A549 treated with dexamethasone at 1 μM for 4 hours (cell line): ENCODE data around the gene AGR2. TPM values are rescaled to one million over a fixed set of nuclear protein-coding genes. Genes with fewer than 3 reads are reported as not detected.

Source experiments
- total RNA-seq: library from RNA; stranded (reverse); fragments of 200-300 nt; extraction: Qiagen RNA extraction; gene quantifications from 5 replicates; pipeline ENCODE4 v1.2.3, GENCODE V29; 2022

AGR2 gene
- 106 to 173 TPM (median 149 TPM) in 5 replicates for total RNA-seq

GRCh38 chr7:16804674-16805439, at the start of gene AGR2:
Gene AGR2 (minus strand): TSS chr7:16804999. CDS start chr7:16801796, 3,203 bp downstream.

DNA sequence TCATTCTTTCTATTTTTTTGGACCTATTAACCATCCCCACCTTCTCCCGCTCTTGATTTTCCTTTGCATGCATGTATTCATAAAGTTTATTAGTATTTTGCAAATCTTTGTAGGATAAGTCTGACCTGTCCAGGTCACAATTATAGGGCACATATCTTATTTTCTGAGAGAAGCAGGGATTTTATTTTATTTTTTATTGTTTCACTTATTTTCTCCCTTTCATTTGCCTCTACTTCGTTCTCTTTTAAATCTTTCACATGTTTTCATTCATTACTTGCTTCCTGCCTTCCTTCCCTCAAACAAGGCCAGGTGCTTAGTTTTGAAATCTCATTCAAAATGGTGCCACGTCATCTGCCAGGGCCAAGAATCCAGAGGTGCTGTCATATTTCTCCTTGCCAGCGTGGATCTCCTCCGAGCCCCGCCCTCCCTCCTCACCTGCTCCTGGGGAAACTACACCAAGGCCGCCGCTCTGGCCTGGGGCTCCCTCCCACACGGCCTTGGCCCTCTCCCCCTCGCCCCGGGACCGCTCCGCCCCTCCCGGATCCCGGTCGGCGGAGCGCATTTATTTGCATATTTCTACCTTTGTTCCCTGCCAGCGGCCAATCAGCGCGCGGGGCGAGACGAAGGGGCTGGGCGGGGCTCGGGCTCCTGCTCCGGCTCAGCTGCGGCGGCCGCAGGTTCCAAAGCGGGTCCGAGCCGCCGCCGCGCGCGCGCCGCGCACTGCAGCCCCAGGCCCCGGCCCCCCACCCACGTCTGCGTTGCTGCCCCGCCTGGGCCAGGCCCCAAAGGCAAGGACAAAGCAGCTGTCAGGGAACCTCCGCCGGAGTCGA, 51.5 kb downstream of the AGR2 start, which contains the start of gene TSPAN13:
TSS of gene TSPAN13 (plus strand) at position 654 of the 830 bp plus-strand sequence. CDS start 213 bp downstream, outside the sequence.

Other genes with a start within 250 kb of the AGR2 start
- gene ANKMY2, start 159.2 kb downstream of the AGR2 start, total RNA-seq, result 11.7 to 13.6 TPM (median 12.7 TPM) in 5 replicates
- gene BZW2, start 158.8 kb downstream of the AGR2 start, total RNA-seq, result 91.0 to 99.4 TPM (median 91.5 TPM) in 5 replicates
- gene TSPAN13, start 51.2 kb downstream of the AGR2 start, total RNA-seq, result 12.7 to 18.4 TPM (median 16.2 TPM) in 5 replicates
- not detected in 5 replicates for gene AGR3, start 77.0 kb upstream of the AGR2 start, total RNA-seq